Mucosa of descending colon (tissue), 3 donors: Measurements from ENCODE around the gene FRZB. TPM values are rescaled to one million over a fixed set of nuclear protein-coding genes. Genes with fewer than 3 reads are reported as not detected.
A peak's percentile ranks its signal among the peaks of the same experiment; 100 is the strongest.

Experiments used
- ATAC-seq: fragments of 200-7000 bp; cut with Tn5 transposase; one replicate; pipeline ENCODE4 v1.9.1; 2020; ENCODE audit warnings: mild to moderate bottlenecking, moderate library complexity
- DNase-seq, 3 donors: peaks; one replicate each; pipeline ENCODE4 v3.0.0-alpha.2; 2020
- H3K36me3 ChIP-seq: fragments of 200-600 bp; one replicate; pipeline ENCODE4 v1.8.0; 2021; ENCODE audit warnings: low read depth, mild to moderate bottlenecking
- H3K4me1 ChIP-seq: fragments of 200-600 bp; one replicate; pipeline ENCODE4 v1.8.0; 2021; ENCODE audit warnings: low read depth, mild to moderate bottlenecking
- H3K4me3 ChIP-seq: fragments of 200-600 bp; one replicate; pipeline ENCODE4 v1.8.0; 2021; ENCODE audit warnings: mild to moderate bottlenecking
- H3K9me3 ChIP-seq: fragments of 200-600 bp; one replicate; pipeline ENCODE4 v1.8.0; 2021; ENCODE audit warnings: mild to moderate bottlenecking
- CTCF ChIP-seq: fragments of 200-600 bp; IDR thresholded peaks from one replicate; pipeline ENCODE4 v1.8.0; 2022; ENCODE audit warnings: antibody characterized with exemption, mild to moderate bottlenecking
- intact Hi-C, 2 donors: fragments of 100-400 bp; cut with DNase I in 1 of 2; cut with micrococcal nuclease in 1 of 2; formaldehyde crosslinking; loops; one replicate each; pipeline versions ENCODE4 v1.11.0 to v1.11.1; 2022; cut with DNase I, micrococcal nuclease
- total RNA-seq, 3 donors: library from RNA; stranded (reverse); fragmentation: NEBNext Ultra II Directional in 2 of 3; extraction: Animal tissue kit (Norgen Biotek cat#: 25700) in 2 of 3; gene quantifications; one replicate each; pipeline versions ENCODE4 v1.2.1 to v1.2.4, GENCODE V29; 2021 to 2023
- donor health status: DM: no; HTN: no; CAD: no; lungs with moderate emphysema.
- donor health status: DM: no; HTN: no; CAD: no.
- donor health status: DM: no; HTN: yes; CAD: no.

Gene FRZB
- total RNA-seq, 3 donors from 2014 or later: 5.9 to 15.7 (median 8.9) TPM

- intact Hi-C loops: no loop called here
- no peak for DNase-seq
- no peak overlapping the region for H3K4me3 ChIP-seq
- no peaks in the 10 kb centered on the region for H3K4me1 ChIP-seq
- H3K36me3 ChIP-seq: no peaks in the 10 kb centered on the region
- ATAC-seq: no peak
- no peaks in the 10 kb centered on the region for H3K9me3 ChIP-seq
- TF ChIP-seq CTCF: no peak
Measured at GRCh38 chr2:182852801-182853200, 13.6 kb downstream of the FRZB start.

DNA sequence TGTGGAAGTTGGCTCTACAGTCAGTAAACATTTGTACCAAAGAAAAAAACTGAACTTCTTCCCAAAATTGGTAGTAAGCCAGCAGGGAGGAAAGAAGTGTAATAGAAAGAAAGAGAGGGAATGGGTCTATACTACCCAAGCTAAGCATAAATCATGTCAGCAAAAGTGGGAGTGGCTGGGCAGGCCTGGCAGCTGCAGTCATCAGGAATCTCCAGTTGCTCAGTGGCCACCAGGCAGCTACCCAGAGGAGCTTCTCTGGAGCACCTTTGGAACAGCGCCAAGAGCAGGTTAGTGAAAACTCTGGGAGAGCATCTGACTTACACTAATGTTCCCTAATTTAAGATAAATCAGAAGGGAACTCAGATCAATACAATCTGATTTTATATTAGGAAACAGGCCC lies 14.3 kb downstream of the FRZB start:
- intact Hi-C loops: no loop called here

GRCh38 chr2:182845794-182846417 lies 20.5 kb downstream of the FRZB start:
- Histone ChIP-seq H3K9me3 (no peaks in the 10 kb centered on the region), H3K36me3 (no peaks in the 10 kb centered on the region), H3K4me3 (no peak overlapping the region), H3K4me1 (no peaks in the 10 kb centered on the region)
- TF ChIP-seq CTCF: no peak
- no peak for DNase-seq
- intact Hi-C loops: no loop called here
- no peak for ATAC-seq

More for the DNA sequence above, 14.3 kb downstream of the FRZB start:
- Histone ChIP-seq H3K36me3 (no peaks in the 10 kb centered on the region), H3K9me3 (no peaks in the 10 kb centered on the region), H3K4me3 (no peak overlapping the region), H3K4me1 (no peaks in the 10 kb centered on the region)
- ATAC-seq (peak; percentile 31), DNase-seq (peak in 1 of 3 donors; percentile 5)
- TF ChIP-seq CTCF: no peak

GRCh38 chr2:182836451-182836850 lies 30.0 kb downstream of the FRZB start:
- TF ChIP-seq CTCF: no peak
- no peak for ATAC-seq

DNA sequence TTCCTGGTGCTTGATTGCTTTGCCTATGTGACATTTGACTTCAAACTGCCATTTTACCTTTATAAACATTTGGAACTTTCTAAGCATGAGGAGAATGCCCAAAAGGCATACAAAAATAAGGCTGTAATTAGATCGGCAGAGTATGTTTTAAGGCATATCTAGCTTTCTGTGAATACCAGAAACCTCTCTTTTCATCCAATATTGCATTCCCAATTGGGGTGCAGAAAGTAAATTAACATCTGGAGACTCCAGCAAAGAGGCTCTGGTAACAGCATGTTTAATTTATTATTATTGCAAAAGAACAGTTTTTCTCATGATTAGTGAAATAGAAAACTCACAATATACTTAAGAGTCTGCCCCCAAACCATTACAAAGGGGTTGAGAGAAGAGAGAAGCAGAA lies 32.1 kb downstream of the FRZB start:
- no peaks in the 10 kb centered on the region for H3K4me1 ChIP-seq
- H3K4me3 ChIP-seq: no peak overlapping the region
- no peaks in the 10 kb centered on the region for H3K9me3 ChIP-seq
- intact Hi-C loops: no loop called here
- no peak for TF ChIP-seq CTCF
- ATAC-seq (no peak), DNase-seq (no peak)
- no peaks in the 10 kb centered on the region for H3K36me3 ChIP-seq

More at GRCh38 chr2:182836451-182836850, 30.0 kb downstream of the FRZB start:
- no peaks in the 10 kb centered on the region for H3K4me1 ChIP-seq
- intact Hi-C loops: no loop called here
- no peak for DNase-seq
- H3K4me3 ChIP-seq: no peak overlapping the region
- H3K9me3 ChIP-seq: no peaks in the 10 kb centered on the region
- H3K36me3 ChIP-seq: no peaks in the 10 kb centered on the region
